Glomerular endothelial cell (primary cell): ENCODE results near the gene FXYD2. TPM values are rescaled to one million over a fixed set of nuclear protein-coding genes. Genes with fewer than 3 reads are reported as not detected.

Experiments
- DNase-seq: peaks from one replicate; pipeline ENCODE4 v3.0.0-alpha.2; 2011; ENCODE audit warnings: low read depth, low spot score; ENCODE audit errors: extremely low read depth
- total RNA-seq: library from RNA; depleted of rRNA; stranded (reverse); fragments of >200 nt; gene quantifications from 2 replicates; pipeline ENCODE4 v1.2.3, GENCODE V29; 2015

The FXYD2 gene
- total RNA-seq, 1 donor from 2014 or later, result 3.4 TPM

DNA sequence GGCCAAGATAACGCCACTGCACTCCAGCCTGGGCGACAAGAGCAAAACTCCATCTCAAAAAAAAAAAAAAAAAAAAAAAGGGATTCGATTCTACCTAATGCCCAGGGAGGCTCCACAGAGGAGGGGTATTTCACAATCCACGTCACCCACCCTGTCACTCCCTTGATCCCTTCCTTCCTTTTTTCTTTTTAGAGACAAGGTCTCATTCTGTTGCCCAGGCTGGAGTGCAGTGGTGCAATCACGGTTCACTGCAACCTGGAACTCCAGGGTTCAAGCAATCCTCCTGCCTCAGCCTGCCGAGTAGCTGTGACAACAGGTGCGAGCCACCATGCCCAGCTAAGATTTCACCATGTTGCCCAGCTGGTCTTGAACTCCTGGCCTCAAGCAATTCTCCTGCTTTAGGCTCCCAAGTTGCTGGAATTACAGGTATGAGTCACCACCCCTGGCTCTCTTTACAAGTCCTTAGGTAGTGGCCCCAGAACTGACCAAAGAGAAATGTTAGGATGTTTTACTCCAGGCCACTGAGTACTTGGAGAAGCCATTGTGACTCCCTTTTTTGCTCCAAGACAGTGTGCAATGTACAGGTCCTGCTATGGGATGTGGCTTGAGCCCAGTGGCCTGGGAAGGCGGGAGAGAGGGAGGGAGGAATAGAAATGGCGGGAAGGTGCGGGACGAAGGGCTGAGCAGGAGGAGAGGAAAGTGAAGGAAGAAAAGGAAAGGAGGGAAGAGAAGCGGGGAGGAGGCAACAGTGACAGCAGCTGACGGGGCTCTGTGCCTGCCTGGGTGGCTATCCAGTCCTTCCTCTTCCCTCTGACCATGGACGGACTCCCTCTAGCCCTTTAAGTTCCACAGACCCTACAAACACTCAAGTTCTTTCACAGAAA is 11.8 kb upstream of the FXYD2 start:
- no peak for DNase-seq

- no peak for DNase-seq
Observed at GRCh38 chr11:117835576-117835975, 11.0 kb upstream of the FXYD2 start.

- DNase-seq, result no peak
Observed at GRCh38 chr11:117834838-117835443, 10.4 kb upstream of the FXYD2 start.

GRCh38 chr11:117834068-117834810 is 9.7 kb upstream of the FXYD2 start:
- DNase-seq, result no peak

- no peak for DNase-seq
Observed at GRCh38 chr11:117833401-117833891, 8.9 kb upstream of the FXYD2 start.

- no peak for DNase-seq
Observed at GRCh38 chr11:117832511-117832910, 8.0 kb upstream of the FXYD2 start.

DNA sequence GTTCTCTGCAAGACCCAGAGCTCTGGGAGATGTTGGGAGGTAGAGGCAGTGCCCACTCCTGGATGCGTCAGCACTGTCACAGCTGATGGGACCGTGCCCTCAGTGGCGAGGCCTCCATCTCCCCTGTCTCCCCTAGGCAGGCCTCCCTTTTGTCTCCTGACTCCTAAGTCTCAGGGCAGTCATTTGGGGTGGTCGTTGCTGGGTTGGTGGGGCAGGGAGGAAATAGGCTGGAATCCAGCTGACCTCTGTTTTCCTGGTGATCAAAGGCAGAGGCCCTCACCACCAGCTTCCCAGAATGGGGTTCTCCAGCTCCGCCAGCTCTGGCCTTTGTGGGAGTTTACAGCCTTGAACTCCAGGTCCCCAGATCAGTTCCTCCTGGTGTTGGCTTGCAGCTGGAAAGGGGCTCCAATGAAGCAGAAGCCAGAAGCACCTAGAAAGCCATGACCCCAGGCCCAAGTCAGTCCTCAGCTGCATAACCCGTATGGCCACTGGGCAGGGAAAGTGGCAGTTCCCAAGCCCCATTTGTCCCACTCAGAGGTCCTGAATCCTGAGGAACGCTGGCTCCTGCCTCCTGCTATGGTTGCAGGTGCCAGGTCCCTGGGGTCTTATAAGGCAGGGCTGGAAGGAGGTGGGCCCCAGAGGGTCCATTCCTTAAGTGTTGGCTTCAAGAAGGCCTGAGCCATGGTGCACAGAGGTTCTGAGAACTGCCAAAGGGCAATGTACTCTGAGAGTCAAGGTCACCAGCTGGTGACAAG is 7.3 kb upstream of the FXYD2 start:
- DNase-seq, result no peak

GRCh38 chr11:117830674-117831351 is 6.3 kb upstream of the FXYD2 start:
- no peak for DNase-seq

- DNase-seq, result no peak
Observed at GRCh38 chr11:117830072-117830471, 5.5 kb upstream of the FXYD2 start.

- no peak for DNase-seq
Observed at GRCh38 chr11:117829369-117829725, 4.8 kb upstream of the FXYD2 start.

GRCh38 chr11:117828611-117829368 is 4.2 kb upstream of the FXYD2 start:
- no peak for DNase-seq

GRCh38 chr11:117827521-117828511 is 3.3 kb upstream of the FXYD2 start:
- no peak for DNase-seq

DNA sequence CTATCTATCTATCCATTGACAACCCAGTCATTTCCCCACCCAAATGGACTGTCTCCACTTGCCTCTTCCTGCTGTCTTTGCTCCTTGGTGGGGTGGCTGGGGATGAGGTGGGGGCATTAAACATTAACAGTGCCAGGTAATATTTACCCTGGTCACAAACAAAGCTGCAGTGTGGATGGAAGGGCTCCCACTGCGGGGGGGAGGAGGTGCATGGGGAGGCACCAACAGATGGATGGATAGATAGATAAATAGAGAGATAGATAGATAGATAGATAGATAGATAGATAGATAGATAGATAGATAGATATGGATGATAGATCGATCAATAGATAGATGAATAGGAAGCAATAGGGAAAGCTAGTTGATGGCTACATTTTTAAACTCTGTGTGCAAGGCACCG is 2.3 kb upstream of the FXYD2 start:
- DNase-seq, result no peak

GRCh38 chr11:117826190-117826570 is 1.6 kb upstream of the FXYD2 start:
- no peak for DNase-seq

DNA sequence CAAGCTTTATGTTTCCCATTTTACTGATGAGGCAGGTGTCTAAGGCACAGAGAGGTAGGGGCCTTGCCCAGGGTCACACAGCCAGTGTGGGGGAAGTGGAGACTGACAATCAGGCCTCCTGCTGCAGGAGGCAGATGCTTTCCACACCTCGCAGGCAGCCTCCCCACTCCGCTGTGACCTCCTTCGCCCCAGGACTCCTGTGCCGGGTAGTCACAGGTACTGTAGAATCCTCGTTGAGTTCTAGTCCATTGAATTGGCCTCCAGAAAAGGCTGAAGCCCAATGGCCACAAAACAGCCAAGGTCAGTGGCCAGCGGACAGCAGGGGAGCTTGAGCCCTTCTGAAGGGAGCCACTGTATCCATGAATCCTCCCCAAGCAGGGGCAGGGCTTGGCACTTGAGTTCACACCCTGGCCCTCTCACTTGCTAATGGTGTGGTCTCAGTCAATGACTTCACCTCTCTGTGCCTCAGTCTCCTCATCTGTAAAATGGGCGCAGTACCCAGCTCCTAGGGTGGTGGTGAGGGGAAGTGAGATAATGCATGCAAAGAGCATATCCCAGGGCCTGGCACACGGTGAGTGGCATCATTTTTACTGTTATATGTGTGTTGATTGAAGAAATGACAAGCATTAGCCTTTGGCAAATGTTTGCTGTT is 1.1 kb upstream of the FXYD2 start:
- no peak for DNase-seq

GRCh38 chr11:117823946-117824420 is 561 bp downstream of the FXYD2 start:
- no peak for DNase-seq

DNA sequence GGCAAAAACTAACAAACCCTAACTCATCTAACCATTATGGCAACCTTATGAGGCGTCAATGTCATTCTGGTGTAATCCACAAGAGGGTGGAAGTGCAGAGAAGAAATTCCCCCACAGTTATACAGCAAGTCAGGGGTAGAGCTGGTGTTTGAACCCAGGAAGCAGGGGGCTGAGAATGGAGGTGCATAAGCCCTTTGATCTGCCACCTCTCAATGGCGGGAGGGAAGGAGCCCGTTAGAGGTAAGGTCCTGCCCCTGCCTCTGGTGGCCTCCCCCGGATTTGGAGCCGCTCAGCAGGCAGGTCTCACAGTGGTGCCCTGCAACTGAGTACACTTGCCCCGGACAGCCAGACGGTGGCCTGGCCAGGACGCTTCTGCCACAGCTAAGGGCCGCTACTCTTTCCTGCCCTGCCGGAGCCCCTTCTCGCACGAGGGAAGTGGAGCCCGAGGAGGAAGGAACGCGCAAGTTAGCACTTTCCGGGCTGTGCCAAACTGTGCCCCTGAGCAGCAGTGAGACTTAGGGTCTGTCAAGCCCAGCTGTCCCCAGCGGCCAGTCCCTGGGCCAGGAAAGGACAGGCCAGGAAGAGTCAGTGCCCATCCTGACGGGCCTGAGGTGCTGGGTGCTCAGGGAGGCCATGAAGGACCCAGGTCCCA is 1.1 kb downstream of the FXYD2 start:
- DNase-seq, result no peak
